GM10847 (cell line): ENCODE measurements around the gene SPSB4.

Source experiments
- POLR2A ChIP-seq: IDR thresholded peaks from 2 replicates; pipeline ENCODE4 v1.6.1; 2011; ENCODE audit not compliant: insufficient read length; ENCODE audit errors: extremely low read depth

Gene SPSB4

GRCh38 chr3:141114816-141115460 is 63.8 kb downstream of the SPSB4 start:
- TF ChIP-seq POLR2A, result no peak

GRCh38 chr3:141115789-141116541 is 64.8 kb downstream of the SPSB4 start:
- no peak for TF ChIP-seq POLR2A

GRCh38 chr3:141116721-141117120 is 65.6 kb downstream of the SPSB4 start:
- TF ChIP-seq POLR2A, result no peak

- no peak for TF ChIP-seq POLR2A
Measured at GRCh38 chr3:141122455-141123030, 71.4 kb downstream of the SPSB4 start.

- no peak for TF ChIP-seq POLR2A
Measured at GRCh38 chr3:141123677-141124410, 72.7 kb downstream of the SPSB4 start.

GRCh38 chr3:141124715-141125114 is 73.6 kb downstream of the SPSB4 start:
- TF ChIP-seq POLR2A, result no peak

GRCh38 chr3:141125351-141125750 is 74.2 kb downstream of the SPSB4 start:
- no peak for TF ChIP-seq POLR2A

- no peak for TF ChIP-seq POLR2A
Measured at GRCh38 chr3:141126661-141127343, 75.7 kb downstream of the SPSB4 start.

- TF ChIP-seq POLR2A, result no peak
Measured at GRCh38 chr3:141127344-141128125, 76.4 kb downstream of the SPSB4 start.

GRCh38 chr3:141128126-141128777 is 77.1 kb downstream of the SPSB4 start:
- TF ChIP-seq POLR2A, result no peak

- no peak for TF ChIP-seq POLR2A
Measured at GRCh38 chr3:141129049-141129448, 77.9 kb downstream of the SPSB4 start.

- no peak for TF ChIP-seq POLR2A
Measured at GRCh38 chr3:141129541-141130011, 78.4 kb downstream of the SPSB4 start.

- TF ChIP-seq POLR2A, result no peak
Measured at GRCh38 chr3:141143517-141143916, 92.4 kb downstream of the SPSB4 start.
